ENCODE data around the gene DROSHA.
"Not testable (repeated sequence)": the region's sequence is repeated elsewhere in the genome, so short reads cannot be mapped to it uniquely, and the experiment has no call there.

DROSHA gene

DNA sequence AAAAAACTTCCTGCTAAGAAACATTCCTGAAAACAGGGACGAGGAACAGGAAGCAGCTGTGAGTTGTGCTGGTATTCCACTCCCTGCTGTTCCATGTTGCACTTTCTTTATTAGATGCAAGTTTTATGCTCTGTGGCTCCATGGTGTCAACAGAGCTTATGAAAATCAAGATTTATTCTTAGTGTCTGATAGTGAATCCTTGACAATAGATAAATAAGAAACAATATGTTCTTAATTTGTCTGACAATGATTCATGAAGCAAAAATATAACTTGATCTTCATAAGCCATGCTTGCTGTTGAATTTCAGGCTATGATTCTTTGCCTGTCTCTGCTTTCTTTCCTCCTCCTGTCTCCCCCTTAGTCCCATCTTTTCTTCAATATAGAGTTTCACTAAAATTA is 119.6 kb downstream of the DROSHA start:
- no peak for DNase-seq

DNA sequence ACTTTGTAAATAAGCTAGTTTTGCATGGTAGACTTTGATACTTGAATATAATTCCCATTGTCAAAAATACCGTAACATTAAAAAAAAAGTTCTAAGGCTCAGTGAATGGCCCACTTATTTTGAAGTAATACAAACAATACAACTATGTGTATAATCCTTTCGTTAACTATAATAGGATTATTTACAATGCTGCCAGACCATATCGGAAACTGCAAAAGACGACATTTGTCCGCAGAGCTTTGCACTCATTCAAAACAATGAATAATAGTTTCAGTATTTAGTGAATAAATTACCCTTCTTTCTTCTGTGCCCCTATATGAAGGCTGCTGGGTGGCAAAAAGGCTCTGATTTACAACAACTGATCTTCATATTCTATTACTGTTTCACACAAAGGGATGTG is 121.8 kb downstream of the DROSHA start:
- DNase-seq: no peak

DNA sequence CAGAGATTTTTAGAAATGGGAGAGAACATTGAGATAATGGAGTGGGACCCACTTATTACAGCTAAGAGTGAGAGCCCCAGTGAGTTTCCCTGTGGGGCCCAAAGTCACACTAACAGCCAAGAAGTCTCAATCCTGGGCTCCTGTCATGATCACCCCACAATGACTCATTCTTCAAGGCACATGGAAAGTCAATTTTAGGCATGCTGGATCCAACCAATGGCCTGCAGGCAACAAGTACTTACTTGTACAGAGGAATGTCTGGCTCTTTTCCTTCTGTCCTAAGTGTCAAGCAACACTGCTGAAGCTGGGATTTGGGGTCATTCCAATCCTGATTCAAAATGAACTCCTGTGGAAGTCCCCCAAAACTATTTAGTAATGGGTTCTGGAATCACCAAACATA is 123.1 kb downstream of the DROSHA start:
- DNase-seq: no peak

DNA sequence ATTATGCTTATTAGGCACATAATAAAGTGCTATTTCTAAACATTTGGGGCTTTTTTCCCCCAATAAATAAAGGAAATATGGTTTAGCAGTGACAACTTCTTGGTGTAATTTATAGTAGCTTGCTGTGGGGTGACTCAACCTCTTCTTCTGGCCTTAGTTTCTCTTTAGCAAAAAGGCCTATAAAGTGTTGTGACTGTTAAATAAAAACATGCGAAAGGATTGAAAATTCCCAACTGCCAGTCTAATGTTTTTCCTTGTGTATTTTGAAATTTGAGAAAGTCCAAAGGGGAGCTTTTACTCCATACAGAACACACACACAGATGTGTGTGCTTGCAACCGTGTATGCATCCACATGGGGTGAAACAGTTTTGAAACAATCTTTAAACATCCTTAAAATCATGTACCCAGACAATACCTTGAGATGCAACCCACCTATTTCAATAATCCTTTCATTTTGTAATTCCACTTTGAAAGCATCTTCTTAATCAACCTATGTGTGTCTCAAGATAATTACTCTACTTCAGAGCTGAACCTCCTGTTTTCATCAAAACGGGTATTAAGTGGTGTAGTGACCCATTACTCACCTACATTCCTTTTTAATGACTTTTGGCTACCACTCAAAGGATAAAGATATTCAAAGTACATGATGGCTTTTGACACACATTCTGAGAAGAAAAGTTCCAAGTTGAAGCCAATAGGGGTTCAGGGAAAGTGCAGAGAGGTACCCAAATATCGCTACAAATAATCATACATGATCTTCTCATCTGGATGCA is 123.8 kb downstream of the DROSHA start:
- DNase-seq: no peak

DNA sequence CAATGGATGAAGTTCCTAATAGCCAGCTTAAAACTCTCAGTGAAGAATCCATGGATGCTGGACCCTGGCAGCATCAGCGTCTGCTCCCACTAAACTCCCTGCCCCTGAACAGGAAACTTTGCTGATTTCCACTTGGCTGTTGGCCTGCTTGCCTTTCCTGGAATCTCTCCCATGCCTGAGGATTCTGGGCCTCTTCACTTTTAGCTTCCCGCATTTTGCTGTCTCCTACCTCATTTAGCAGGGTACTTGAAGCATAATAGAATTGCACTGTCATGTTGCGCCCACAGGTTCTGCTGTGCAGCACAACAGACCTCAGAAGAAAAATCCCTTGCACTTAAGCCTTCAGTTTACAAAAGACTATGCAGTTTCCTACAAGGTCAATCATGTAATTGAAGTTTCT is 127.6 kb downstream of the DROSHA start:
- no peak for DNase-seq

DNA sequence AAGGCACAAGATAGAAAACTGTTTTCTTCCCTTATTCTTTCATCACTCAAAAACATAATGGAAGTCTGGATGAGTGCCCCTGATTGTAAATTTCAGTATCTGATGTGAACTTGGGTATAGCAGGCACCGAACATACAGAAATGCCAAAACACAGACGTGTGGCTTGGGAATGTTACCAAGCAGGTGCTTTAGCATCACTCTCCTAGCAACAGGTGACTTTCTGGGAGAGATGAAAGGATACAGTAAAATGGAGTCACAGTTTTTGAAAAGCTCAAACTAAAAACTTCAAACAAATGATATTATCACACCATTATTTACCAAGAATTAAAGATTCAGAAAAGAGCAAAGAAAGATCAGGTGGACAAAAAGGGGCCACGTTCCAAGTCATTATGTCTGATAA is 130.2 kb downstream of the DROSHA start:
- DNase-seq: no peak

DNA sequence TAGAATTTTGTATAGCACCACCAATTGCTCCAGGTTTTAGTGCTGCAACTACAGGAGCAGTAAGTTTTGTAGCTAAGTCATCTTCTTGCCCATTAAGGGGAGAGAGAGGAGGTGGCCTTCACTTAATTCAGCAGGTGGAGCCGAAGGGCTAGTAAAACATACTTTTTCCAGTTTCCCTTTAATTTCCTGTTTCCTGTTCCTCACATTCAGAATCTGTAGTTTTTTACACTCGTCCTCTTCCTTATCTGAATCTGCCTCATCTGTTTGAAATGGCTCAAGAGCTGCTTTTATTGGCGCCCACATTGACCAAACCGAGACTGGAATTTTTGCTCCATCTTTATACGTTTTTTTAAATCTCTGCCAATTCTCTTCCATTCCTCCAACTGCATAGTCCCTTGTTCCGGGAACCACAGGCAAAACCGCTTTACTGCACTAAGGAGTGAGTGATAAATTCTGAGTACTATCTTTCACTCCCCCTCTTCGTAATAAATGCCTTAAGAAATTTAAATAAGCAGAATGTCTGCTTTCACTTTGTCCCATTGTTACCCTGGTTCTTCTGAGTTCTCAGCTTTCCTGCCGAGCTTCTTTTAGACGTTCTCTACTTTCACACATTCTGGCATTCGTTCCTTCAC is 133.9 kb downstream of the DROSHA start:
- no peak for DNase-seq

DNA sequence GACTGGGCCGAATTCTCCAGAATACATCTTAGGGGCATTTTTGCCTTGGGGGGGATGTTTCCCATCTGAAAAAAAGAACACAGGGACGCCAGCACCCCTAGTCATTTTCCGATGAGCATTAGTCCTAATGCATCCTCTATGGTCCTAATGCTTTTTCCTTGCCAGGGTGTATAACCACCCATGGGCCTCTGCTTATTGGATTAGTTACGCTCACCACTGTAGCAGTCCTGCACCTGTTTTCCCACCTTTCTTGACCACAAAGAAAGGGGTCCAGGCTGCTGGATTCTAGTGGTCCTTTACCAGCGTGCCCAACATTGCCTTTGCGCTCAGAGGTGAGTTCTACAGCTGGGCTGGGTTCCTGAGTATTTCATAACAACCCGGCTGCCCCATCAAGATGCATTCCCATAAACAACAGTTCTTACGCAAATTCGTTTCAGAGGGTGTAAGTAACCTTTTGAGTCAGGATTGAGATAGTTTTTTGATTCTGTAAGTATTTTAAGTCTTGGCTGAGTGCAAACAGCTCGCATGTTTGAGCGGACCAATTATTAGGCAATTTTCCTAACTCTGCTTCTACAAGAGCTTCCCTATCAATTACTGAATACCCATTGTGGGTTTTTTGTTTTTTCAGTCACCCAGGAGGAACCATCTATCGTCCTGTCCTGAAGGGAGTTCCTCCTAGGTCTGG is 135.1 kb downstream of the DROSHA start:
- DNase-seq: no peak

DNA sequence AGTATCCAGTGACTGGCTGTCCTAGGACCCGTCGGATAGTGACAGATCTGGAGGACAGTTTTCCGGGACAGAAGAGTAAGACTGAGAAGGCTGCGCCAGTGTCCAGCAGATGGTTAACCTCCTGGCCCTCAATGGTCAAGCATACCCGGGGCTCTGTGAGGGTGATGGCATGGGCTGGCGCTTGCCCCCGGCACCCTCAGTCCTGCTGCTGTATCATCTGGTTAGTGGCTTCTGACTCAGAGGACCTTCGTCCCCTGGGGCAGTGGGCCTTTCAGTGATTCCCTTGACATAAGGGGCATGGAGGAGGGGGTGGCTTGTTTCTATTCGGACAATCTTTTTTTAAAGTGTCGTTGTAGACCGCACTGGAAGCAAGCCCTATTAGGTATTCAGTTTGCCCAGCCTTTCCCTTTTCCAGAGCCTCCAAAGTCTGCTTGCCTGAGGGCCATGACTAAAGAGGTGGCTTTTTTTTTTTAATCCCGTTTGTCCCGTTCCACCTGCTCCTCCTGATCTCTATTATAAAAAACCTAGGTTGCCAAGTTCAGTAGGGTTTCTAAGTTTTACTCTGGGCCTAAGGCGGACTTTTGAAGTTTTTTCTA is 136.3 kb downstream of the DROSHA start:
- DNase-seq: not testable (repeated sequence)

DNA sequence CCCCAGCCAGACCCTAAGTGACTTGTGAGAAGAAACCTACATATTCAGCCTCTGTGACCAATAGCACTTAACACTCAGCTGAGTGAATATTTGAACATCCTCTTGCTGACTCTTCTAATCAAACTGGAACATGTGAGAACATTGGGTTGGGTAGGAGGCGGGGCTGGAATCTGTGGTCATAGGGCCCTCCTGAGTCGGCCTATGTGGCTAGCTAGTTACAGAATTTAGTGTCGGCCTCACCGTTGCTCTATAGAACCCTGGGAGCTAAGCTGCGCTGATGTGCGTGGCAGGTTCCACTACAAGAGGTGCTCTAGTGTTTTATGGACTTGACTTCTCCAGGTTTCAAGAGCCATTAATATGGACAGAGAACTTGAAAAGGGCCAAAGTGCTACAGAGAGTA is 138.8 kb downstream of the DROSHA start:
- DNase-seq: no peak

DNA sequence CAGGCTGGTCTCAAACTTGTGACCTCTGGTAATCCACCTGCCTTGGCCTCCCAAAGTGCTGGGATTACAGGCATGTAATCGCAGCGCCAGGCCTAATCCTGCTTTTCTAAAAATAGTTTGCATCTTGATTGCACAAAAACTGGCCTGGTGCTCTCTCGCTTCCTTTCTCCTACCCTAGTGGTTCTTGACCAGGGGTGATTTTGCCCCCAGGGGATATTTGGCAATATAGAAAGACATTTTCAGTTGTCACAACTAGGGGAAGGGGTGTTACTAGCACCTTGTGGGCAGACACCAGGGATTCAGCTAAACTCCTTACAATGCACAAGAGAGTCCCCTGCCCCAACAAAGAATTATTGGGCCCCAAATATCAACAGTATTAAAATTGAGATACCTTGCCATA is 139.8 kb downstream of the DROSHA start:
- no peak for DNase-seq

DNA sequence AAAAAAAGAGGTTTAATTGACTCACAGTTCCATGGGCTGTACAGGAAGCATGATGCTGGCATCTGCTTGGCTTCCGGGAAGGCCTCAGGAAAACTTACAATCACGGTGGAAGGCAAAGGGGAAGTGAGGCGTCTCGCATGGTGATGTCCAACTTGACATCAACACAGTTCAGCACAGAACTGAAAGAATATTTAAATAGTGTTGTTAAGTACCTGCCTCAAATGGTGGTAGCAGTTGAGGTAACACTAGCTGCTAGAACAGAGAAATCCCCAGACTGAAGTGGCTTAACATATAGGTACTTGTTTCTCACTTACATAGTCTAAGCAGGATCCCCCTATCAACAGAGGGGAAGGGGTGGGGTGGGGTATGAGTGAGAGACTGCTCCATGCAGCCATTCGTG is 141.6 kb downstream of the DROSHA start:
- DNase-seq: no peak

DNA sequence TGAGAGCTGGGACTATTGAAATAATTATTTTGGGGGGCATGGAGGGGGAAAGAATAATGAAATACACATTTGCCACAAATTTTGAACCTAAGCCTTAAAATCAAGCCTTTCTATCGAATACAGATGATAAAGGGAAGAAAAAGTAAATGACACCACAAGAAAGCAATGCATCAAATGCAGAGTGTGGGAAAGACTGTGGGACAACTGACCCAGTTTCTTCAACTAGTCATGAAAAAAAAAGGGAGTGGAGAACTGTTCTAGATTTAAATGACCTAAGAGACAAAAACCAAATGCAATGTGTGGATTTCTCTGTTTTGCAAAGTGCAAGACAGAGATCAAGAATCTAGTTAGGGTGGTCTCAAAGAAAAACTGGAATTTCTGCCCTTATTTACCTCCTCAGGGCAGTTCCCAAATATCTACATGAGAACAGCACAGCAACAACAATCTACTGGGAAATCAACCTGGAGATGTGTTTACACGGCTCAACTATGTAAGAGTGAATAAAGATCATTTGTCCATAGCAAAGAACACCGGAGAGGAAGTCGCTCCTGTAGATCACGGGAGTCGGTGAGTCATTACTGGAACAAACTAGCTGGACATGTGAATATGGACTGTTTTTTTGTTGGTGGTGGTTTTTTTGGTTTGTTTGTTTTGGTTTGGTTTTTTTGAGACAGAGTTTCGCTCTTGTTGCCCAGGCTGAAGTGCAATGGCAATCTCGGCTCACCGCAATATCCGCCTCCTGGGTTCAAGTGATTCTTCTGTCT is 145.9 kb downstream of the DROSHA start:
- no peak for DNase-seq

DNA sequence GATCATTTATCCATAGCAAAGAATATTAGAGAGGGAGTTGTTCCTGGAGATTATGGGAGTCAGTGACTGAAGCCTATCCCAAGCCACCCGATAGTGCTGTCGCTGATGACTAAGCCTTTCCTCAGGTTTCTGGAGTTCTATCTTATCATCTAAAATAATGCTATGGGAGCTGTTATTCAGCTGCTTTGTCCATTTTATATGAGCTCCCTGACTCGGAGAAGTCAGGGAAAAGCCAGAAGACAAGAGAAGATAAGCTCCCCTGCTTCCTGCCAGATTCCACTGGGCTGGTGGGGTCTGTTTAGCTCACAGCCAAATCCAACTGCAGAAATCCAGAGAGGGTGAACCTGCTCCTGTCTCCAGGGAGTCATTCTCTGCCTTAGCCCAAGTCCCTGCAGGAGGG is 148.2 kb downstream of the DROSHA start:
- no peak for DNase-seq

DNA sequence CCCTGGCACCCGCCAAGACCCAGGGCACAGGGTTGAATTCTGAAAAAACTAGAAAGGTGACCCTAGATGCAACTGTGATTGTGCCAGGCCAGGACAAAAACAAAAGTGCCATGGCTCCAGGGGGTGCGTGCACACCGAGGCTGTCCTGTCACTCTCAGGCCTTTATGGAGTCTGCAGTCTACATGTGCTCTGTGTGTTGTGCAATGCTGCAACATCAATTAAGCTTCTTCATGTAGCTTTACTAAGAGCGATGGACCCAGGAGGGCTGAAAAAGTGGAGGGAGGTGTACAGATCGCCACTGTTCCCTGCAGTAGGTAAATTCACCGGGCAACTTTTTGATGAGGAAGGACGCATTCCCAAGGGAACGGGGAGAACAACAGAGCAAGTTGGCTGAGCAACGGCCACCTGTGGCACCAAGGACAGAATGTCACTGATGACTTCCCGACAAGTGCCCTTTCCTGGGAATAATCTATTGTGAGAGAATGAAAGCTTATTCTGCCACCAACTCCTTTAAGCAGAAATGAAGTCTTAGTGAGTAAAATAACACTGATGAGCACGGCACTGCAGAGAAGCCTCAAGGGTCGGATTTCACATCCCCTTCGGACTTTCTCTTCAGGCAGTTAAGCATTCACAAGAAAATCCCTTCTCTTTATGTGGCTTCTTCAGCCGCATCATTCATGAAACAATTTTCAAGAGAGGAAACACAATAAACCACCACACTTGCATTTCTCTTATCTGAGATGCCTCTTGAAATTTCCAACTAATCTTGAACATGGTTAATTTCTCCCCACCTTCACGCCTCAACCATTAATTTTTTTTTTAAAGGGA is 149.6 kb downstream of the DROSHA start:
- DNase-seq: no peak

DNA sequence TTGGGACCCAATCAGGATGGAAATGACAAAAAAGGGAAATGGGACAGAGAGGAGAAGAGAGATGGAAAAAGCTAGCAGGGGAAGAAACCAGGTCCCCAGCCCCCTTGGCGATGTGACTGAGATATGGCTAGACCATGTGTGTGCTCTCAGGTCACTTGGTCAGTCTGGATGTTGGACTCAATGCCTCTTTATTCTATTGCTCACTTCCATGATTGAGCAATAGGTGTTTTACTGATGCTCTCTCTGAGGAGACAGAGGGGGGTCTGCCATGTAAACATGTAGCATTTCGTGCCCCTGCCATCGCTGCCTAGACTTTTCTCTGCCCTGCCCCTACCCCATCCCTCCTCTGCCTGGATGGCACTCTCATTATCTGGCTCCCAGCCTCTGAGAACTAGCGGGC is 150.6 kb downstream of the DROSHA start:
- no peak for DNase-seq

DNA sequence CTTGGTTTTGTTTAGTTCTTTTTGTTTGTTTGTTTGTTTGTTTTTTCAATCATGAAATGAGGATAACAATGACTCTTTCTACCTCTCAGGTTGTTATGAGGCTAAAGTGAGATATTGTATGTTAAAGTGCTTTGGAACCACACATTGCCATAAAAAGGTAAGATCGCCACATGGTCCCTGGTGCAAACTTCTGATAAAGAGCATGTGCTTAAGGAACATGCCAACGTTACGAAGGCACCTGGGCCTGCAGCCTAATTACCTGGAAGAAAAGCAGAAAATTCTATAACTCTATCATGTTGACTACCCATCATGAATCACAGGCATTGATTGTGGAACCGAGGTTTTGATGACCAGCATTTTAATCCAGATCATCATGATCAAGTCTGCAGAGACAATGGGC is 151.8 kb downstream of the DROSHA start:
- no peak for DNase-seq

DNA sequence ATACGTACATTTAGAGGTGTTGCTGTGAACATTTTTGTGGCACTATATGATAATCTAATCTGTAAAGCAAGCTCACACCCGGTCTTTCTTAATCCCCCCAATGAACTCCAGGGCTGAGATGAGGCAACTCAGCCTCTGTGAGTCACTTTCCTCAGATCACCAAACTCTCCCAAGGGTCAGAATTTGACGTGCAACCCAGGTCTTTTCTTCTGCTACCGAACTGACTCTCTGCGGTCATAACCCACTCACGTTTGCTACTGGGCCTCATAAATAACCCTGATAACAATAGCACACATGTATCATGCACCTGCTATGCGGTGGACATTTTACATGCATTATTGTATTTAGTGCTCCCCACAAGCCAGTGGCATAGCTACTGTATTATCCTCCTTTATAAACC is 153.1 kb downstream of the DROSHA start:
- no peak for DNase-seq

DNA sequence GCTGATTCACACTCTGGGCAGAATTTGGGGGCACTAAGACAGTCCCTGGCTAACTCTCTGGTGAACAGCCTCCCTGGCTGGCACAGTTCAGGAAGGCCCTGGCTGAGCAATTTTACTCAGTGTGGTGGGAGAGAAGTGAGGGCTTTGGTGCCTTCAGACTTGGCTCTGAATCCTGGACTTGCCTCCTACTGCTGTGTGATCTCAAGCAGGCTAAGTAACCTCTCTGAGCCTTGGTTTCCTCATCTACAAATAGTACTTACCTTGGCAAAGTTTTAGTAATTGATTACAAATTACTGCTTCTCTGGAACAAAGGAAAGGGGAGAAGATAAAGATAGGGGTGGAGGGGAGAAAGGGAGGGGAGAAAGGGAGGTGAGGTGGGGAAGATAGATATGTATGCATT is 153.8 kb downstream of the DROSHA start:
- DNase-seq: no peak

DNA sequence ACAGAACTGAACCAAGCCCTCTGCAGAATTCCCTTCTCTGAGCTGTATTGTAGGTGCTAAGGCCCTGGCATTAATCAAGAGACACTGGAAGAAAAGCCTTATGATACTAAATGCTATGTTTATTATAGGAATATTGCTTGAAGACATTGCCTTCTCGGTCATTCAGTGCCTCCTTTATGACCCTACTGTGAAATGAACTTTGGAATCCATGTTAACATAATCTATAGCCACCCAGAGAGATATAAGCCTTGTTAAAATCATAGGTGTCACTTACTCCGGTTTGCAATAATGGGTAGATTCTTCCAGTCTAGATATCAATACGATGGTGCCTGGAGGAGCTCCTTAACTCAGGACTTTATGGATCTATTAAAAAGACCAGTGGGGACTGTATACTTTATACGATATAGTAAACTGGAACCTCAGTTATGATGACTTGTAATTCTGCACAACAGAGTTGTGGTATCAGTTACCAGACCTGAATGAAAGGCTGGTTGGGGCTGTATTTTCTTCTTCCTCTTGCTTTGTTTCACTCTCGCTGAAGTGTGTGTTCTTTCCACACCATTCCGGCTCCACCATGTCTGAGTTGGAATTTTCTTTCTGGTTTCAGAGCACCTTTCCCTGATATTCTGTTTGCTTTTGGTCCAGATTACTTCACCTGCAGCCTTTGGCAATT is 154.5 kb downstream of the DROSHA start:
- no peak for DNase-seq

DNA sequence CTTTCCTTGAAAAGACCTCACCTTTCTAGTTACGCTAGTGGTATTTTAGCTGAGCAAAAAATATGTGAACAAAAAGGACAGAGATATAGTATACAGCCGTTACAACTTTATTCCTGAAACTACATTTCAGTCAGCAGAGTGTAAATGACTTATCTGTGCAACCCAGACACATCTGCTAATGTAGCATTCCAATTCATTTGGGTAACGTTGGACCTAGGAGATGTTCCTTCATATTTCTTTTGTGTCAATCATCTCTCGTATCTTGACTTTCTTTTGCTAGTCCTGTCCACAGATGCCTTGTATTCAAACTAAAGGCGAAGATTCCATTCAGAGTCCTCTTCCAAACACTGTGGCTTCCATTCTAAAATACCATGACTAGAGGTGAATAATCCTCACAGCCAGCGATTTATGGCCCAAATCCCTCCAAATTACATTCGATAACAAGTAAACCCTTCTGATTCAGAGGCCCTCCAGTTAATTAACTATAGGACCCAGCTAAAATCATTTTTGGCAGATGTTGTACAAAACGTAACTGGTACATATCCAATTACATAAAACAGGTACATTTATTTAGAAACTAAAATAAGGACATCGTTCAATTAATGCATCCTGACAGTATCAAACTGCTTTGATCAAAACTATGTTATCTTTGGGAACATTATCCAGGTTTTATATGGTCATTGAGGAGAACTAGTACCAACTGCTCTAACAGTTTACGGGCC is 155.7 kb downstream of the DROSHA start:
- DNase-seq: no peak

Measured in activated CD4-positive, alpha-beta T cell treated with anti-CD3 and anti-CD28 coated beads, Interleukin-2, amount 50 U/mL, for 16 hours (primary cell).